K562 (cell line): ENCODE data around the gene QRICH1. TPM values are rescaled to one million over a fixed set of nuclear protein-coding genes. Genes with fewer than 3 reads are reported as not detected.
A peak's percentile ranks its signal among the peaks of the same experiment; 100 is the strongest.

Source experiments
- CREB1 ChIP-seq, 2 experiments: sonication (generic) in 1 of 2; formaldehyde crosslinking in 1 of 2; IDR thresholded peaks; 2 replicates each; pipeline versions ENCODE4 v1.6.1 to v1.8.0; 2012 to 2022; ENCODE audit warnings: inconsistent platforms in 1 of 2, mild to moderate bottlenecking in 1 of 2, missing genetic modification reagents in 1 of 2, moderate library complexity in 1 of 2
- CREM ChIP-seq: IDR thresholded peaks from 2 replicates; pipeline ENCODE4 v1.6.1; 2014; ENCODE audit warnings: antibody characterized with exemption, low read depth
- CSDE1 ChIP-seq, 2 experiments: fragments of 450-650 bp; IDR thresholded peaks; 2 replicates each; pipeline ENCODE4 v1.6.1; 2016; ENCODE audit warnings: mild to moderate bottlenecking in 1 of 2
- CTBP1 ChIP-seq: fragments of 450-650 bp; IDR thresholded peaks from 2 replicates; pipeline ENCODE4 v1.6.1; 2016; ENCODE audit warnings: borderline replicate concordance
- E2F6 ChIP-seq, 2 experiments: IDR thresholded peaks; 2 replicates each; pipeline ENCODE4 v1.6.1; 2011; ENCODE audit warnings: borderline replicate concordance in 1 of 2, control low read depth in 1 of 2, low read depth in 1 of 2, low read length in 1 of 2, mild to moderate bottlenecking in 1 of 2, mixed read lengths in 1 of 2, moderate library complexity in 1 of 2; ENCODE audit not compliant: insufficient read depth in 1 of 2, insufficient read length in 1 of 2, poor library complexity in 1 of 2, severe bottlenecking in 1 of 2; ENCODE audit errors: extremely low read depth in 1 of 2
- EGR1 ChIP-seq: fragments of 450-650 bp; conservative IDR thresholded peaks from 2 replicates; pipeline ENCODE4 v1.6.1; 2017; ENCODE audit warnings: mild to moderate bottlenecking
- GABPA ChIP-seq: fragments of 200-800 bp; sonication (Bioruptor generic); conservative IDR thresholded peaks from 2 replicates; pipeline ENCODE4 v1.6.1; 2016; ENCODE audit warnings: low read depth, missing genetic modification characterization, missing compliant biosample characterization
- HMG20A ChIP-seq: fragments of 450-650 bp; formaldehyde crosslinking; conservative IDR thresholded peaks from 2 replicates; pipeline ENCODE4 v1.4.0; 2020; ENCODE audit warnings: mild to moderate bottlenecking, mixed read lengths
- POLR2AphosphoS5 ChIP-seq: IDR thresholded peaks from 2 replicates; pipeline ENCODE4 v1.6.1; 2011; ENCODE audit warnings: mild to moderate bottlenecking, low read depth, low read length, moderate library complexity; ENCODE audit not compliant: control insufficient read depth, insufficient read depth
- REST ChIP-seq, 2 experiments: fragments of 450-650 bp; formaldehyde crosslinking in 1 of 2; IDR thresholded peaks; 2 replicates each; pipeline versions ENCODE4 v1.4.0 to v1.6.1; 2014 to 2020; ENCODE audit warnings: mild to moderate bottlenecking in 2 of 2, borderline replicate concordance in 1 of 2, low read depth in 1 of 2
- TCFL5 ChIP-seq: fragments of 250-450 bp; sonication (Bioruptor Pico); conservative IDR thresholded peaks from 2 replicates; pipeline ENCODE4 v1.6.1; 2021; ENCODE audit warnings: mild to moderate bottlenecking, moderate library complexity, matching md5 sums
- ZFPM2 ChIP-seq: fragments of 250-450 bp; sonication (Bioruptor Pico); IDR thresholded peaks from 2 replicates; pipeline ENCODE4 v1.5.1; 2022; ENCODE audit warnings: mild to moderate bottlenecking
- ZKSCAN1 ChIP-seq: fragments of 150-350 bp; IDR thresholded peaks from 2 replicates; pipeline ENCODE4 v1.6.1; 2016; ENCODE audit warnings: low read depth, low read length
- ZNF41 ChIP-seq: fragments of 250-450 bp; sonication (Bioruptor Pico); conservative IDR thresholded peaks from 2 replicates; pipeline ENCODE4 v1.4.0; 2020; ENCODE audit warnings: mild to moderate bottlenecking
- polyA plus RNA-seq, 8 experiments: library from polyadenylated mRNA; depleted of rRNA in 4 of 8; stranded (reverse) in 5 of 8; unstranded in 3 of 8; fragments of >200 nt; fragmentation: Nextera tagmentation in 2 of 8; fragmentation: Illumina TruSeq in 1 of 8; extraction: Ambion mirVana in 2 of 8; extraction: Trizol in 1 of 8; gene quantifications; 2 replicates each; pipeline versions ENCODE4 v1.2.1 to v1.2.3, GENCODE V29; 2011 to 2014; ENCODE audit warnings: inconsistent platforms in 1 of 8, missing spikeins in 1 of 8
- total RNA-seq, 7 experiments: library from RNA; depleted of rRNA in 6 of 7; stranded (reverse); fragments of >200 nt in 6 of 7; fragmentation: Illumina TruSeq in 2 of 7; extraction: Trizol in 2 of 7; gene quantifications; 2 replicates each; pipeline versions ENCODE4 v1.2.1 to v1.2.3, GENCODE V29; 2011 to 2021; ENCODE audit warnings: low replicate concordance in 1 of 7
- TF ChIP-seq, protein P1 (sequence below): sonication (generic); formaldehyde crosslinking; IDR thresholded peaks from 2 replicates; pipeline ENCODE4 v1.8.0; 2022; ENCODE audit warnings: missing genetic modification reagents, mild to moderate bottlenecking, borderline replicate concordance

Gene QRICH1
- total and polyA plus RNA-seq, 9 of the 15 experiments (the other 6 are each of a cell fraction or from before 2014, with no cell fraction given): 20.1 to 99.2 (median 56.7) TPM

- TF ChIP-seq E2F6 (IDR thresholded peaks at IDR 0.05; ENCODE audit: borderline replicate concordance in 1 of 2, extremely low read depth in 1 of 2, insufficient read depth in 1 of 2, insufficient read length in 1 of 2, low read depth in 1 of 2, low read length in 1 of 2, poor library complexity in 1 of 2, severe bottlenecking in 1 of 2) (peak in 1 of 2 experiments; percentile 30), HMG20A (CRISPR knock-in tag) (no peak), POLR2AphosphoS5 (peak; percentile 98), CSDE1 (IDR thresholded peaks at IDR 0.05) (peak in 1 of 2 experiments; percentile 75; a peak in 2 of 4 replicates), EGR1 (peak; percentile 64), REST (IDR thresholded peaks at IDR 0.05; ENCODE audit: borderline replicate concordance) (peak; percentile 97), REST (CRISPR knock-in tag; IDR thresholded peaks at IDR 0.05; ENCODE audit: low read depth) (no peak), ZFPM2 (CRISPR knock-in tag) (no peak), ZKSCAN1 (no peak), CTBP1 (0 out of 2 replicates have a peak, but pooled peaks have one; percentile 62), ZNF41 (CRISPR knock-in tag) (no peak), TCFL5 (CRISPR knock-in tag) (no peak), CREB1 (IDR thresholded peaks at IDR 0.05) (peak; percentile 92), CREB1 (CRISPR knock-in tag; IDR thresholded peaks at IDR 0.05) (peak; percentile 68), GABPA (tag) (0 out of 2 replicates have a peak, but pooled peaks have one; percentile 18), CREM (peak; percentile 93)
- TF ChIP-seq, protein P1, sequence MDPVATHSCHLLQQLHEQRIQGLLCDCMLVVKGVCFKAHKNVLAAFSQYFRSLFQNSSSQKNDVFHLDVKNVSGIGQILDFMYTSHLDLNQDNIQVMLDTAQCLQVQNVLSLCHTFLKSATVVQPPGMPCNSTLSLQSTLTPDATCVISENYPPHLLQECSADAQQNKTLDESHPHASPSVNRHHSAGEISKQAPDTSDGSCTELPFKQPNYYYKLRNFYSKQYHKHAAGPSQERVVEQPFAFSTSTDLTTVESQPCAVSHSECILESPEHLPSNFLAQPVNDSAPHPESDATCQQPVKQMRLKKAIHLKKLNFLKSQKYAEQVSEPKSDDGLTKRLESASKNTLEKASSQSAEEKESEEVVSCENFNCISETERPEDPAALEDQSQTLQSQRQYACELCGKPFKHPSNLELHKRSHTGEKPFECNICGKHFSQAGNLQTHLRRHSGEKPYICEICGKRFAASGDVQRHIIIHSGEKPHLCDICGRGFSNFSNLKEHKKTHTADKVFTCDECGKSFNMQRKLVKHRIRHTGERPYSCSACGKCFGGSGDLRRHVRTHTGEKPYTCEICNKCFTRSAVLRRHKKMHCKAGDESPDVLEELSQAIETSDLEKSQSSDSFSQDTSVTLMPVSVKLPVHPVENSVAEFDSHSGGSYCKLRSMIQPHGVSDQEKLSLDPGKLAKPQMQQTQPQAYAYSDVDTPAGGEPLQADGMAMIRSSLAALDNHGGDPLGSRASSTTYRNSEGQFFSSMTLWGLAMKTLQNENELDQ (CRISPR knock-in tag): peak; percentile 57; the same call in 1 of the 2 replicates
Observed at GRCh38 chr3:49021213-49021812, 72.6 kb downstream of the QRICH1 start (continued).
